ENCODE measurements around the gene MSRB3.

The MSRB3 gene

GRCh38 chr12:65430571-65431306, 152.3 kb downstream of the MSRB3 start:
- no peak overlapping the region for H3K27ac ChIP-seq (ENCODE audit: low read length)
- TF ChIP-seq EZH2phosphoT487 (IDR thresholded peaks at IDR 0.05; ENCODE audit: low read depth): no peak
- TF ChIP-seq CTCF (IDR thresholded peaks at IDR 0.05; ENCODE audit: low read depth, low read length): no peak
- no peaks in the 10 kb centered on the region for H4K20me1 ChIP-seq (ENCODE audit: insufficient read depth, low read length)
- no peaks in the 10 kb centered on the region for H3K36me3 ChIP-seq (replicated peaks; ENCODE audit: low read depth, low read length)
- peaks cover 9% of the 10 kb centered on the region; the same call in 1 of the 2 replicates for H3K27me3 ChIP-seq (ENCODE audit: low read depth, low read length)
- H3K4me2 ChIP-seq (ENCODE audit: low read length): no peak overlapping the region
- no peak overlapping the region for H3K4me3 ChIP-seq (ENCODE audit: low read length)
- H3K9ac ChIP-seq (ENCODE audit: low read length): no peak overlapping the region
- H3K9me3 ChIP-seq (ENCODE audit: insufficient read depth, low read length): no peaks in the 10 kb centered on the region
- no peaks in the 10 kb centered on the region for H3K4me1 ChIP-seq (ENCODE audit: low read length)
- no peak overlapping the region for H2AFZ ChIP-seq (ENCODE audit: low read depth, low read length)
- H3K79me2 ChIP-seq (ENCODE audit: low read length): no peaks in the 10 kb centered on the region

GRCh38 chr12:65432114-65432513, 153.6 kb downstream of the MSRB3 start:
- no peaks in the 10 kb centered on the region for H3K4me1 ChIP-seq (ENCODE audit: low read length)
- H2AFZ ChIP-seq (ENCODE audit: low read depth, low read length): no peak overlapping the region
- no peak for TF ChIP-seq EZH2phosphoT487 (IDR thresholded peaks at IDR 0.05; ENCODE audit: low read depth)
- no peak for TF ChIP-seq CTCF (IDR thresholded peaks at IDR 0.05; ENCODE audit: low read depth, low read length)
- no peaks in the 10 kb centered on the region for H3K9me3 ChIP-seq (ENCODE audit: insufficient read depth, low read length)
- H3K27me3 ChIP-seq (ENCODE audit: low read depth, low read length): peaks cover 9% of the 10 kb centered on the region; the same call in 1 of the 2 replicates
- H3K9ac ChIP-seq (ENCODE audit: low read length): no peak overlapping the region
- no peak overlapping the region for H3K27ac ChIP-seq (ENCODE audit: low read length)
- H3K79me2 ChIP-seq (ENCODE audit: low read length): no peaks in the 10 kb centered on the region
- no peaks in the 10 kb centered on the region for H4K20me1 ChIP-seq (ENCODE audit: insufficient read depth, low read length)
- H3K4me2 ChIP-seq (ENCODE audit: low read length): no peak overlapping the region
- no peaks in the 10 kb centered on the region for H3K36me3 ChIP-seq (replicated peaks; ENCODE audit: low read depth, low read length)
- no peak overlapping the region for H3K4me3 ChIP-seq (ENCODE audit: low read length)

GRCh38 chr12:65432651-65433050, 154.2 kb downstream of the MSRB3 start:
- Histone ChIP-seq H4K20me1 (ENCODE audit: insufficient read depth, low read length) (no peaks in the 10 kb centered on the region), H3K79me2 (ENCODE audit: low read length) (no peaks in the 10 kb centered on the region), H3K27ac (ENCODE audit: low read length) (no peak overlapping the region)

More at GRCh38 chr12:65432651-65433050, 154.2 kb downstream of the MSRB3 start:
- no peak overlapping the region for H3K4me2 ChIP-seq (ENCODE audit: low read length)
- no peaks in the 10 kb centered on the region for H3K9me3 ChIP-seq (ENCODE audit: insufficient read depth, low read length)
- TF ChIP-seq CTCF (IDR thresholded peaks at IDR 0.05; ENCODE audit: low read depth, low read length) (no peak), EZH2phosphoT487 (IDR thresholded peaks at IDR 0.05; ENCODE audit: low read depth) (no peak)
- H2AFZ ChIP-seq (ENCODE audit: low read depth, low read length): no peak overlapping the region
- no peak overlapping the region for H3K9ac ChIP-seq (ENCODE audit: low read length)
- no peaks in the 10 kb centered on the region for H3K36me3 ChIP-seq (replicated peaks; ENCODE audit: low read depth, low read length)
- no peak overlapping the region for H3K4me3 ChIP-seq (ENCODE audit: low read length)
- H3K27me3 ChIP-seq (ENCODE audit: low read depth, low read length): peaks cover 9% of the 10 kb centered on the region; the same call in 1 of the 2 replicates
- H3K4me1 ChIP-seq (ENCODE audit: low read length): no peaks in the 10 kb centered on the region
